Smooth muscle cell (in vitro differentiated cells): ENCODE results near the gene SLC12A6. TPM values are rescaled to one million over a fixed set of nuclear protein-coding genes. Genes with fewer than 3 reads are reported as not detected.

Experiments used
- DNase-seq: peaks from one replicate; lab custom pipeline; 2025; ENCODE audit not compliant: unreplicated experiment; lab: John Stamatoyannopoulos, UW
- H2AFZ ChIP-seq: fragments of 200-600 bp; sonication (generic); 2 replicates; pipeline ENCODE4 v1.6.0; 2016; ENCODE audit warnings: antibody characterized with exemption, low read depth, mild to moderate bottlenecking
- H3F3A ChIP-seq: fragments of 200-600 bp; sonication (generic); 2 replicates; pipeline ENCODE4 v1.6.0; 2017; ENCODE audit warnings: antibody characterized with exemption, low read depth
- H3K27ac ChIP-seq: fragments of 200-600 bp; sonication (generic); 2 replicates; pipeline ENCODE4 v1.5.1; 2016; ENCODE audit warnings: low read depth, mild to moderate bottlenecking
- H3K27me3 ChIP-seq: fragments of 200-600 bp; sonication (generic); 2 replicates; pipeline ENCODE4 v1.6.1; 2016; ENCODE audit warnings: low read depth, mild to moderate bottlenecking
- H3K36me3 ChIP-seq: fragments of 200-600 bp; sonication (generic); 2 replicates; pipeline ENCODE4 v1.5.1; 2016; ENCODE audit warnings: low read depth
- H3K4me1 ChIP-seq: fragments of 200-600 bp; sonication (generic); 2 replicates; pipeline ENCODE4 v1.5.1; 2016; ENCODE audit warnings: low read depth
- H3K4me2 ChIP-seq: fragments of 200-600 bp; sonication (generic); 2 replicates; pipeline ENCODE4 v1.6.0; 2016; ENCODE audit warnings: mild to moderate bottlenecking
- H3K4me3 ChIP-seq: fragments of 200-600 bp; sonication (generic); 2 replicates; pipeline ENCODE4 v1.5.1; 2016; ENCODE audit warnings: mild to moderate bottlenecking
- H3K79me2 ChIP-seq: fragments of 200-600 bp; sonication (generic); 2 replicates; pipeline ENCODE4 v1.6.0; 2016; ENCODE audit warnings: low read depth, mild to moderate bottlenecking
- H3K9ac ChIP-seq: fragments of 200-600 bp; sonication (generic); 2 replicates; pipeline ENCODE4 v1.6.0; 2016; ENCODE audit warnings: low read depth
- H3K9me3 ChIP-seq: fragments of 200-600 bp; sonication (generic); replicated peaks from 2 replicates; pipeline ENCODE4 v1.5.1; 2016; ENCODE audit warnings: low read depth
- H4K20me1 ChIP-seq: fragments of 200-600 bp; sonication (generic); 2 replicates; pipeline ENCODE4 v1.6.0; 2016; ENCODE audit warnings: low read depth
- CTCF ChIP-seq: fragments of 200-600 bp; sonication (generic); IDR thresholded peaks from 2 replicates; pipeline ENCODE4 v1.5.1; 2017; ENCODE audit warnings: borderline replicate concordance, mild to moderate bottlenecking, antibody characterized with exemption; ENCODE audit not compliant: insufficient read depth, poor library complexity, severe bottlenecking
- WGBS: methylation state at CpG from one replicate; pipeline ENCODE4 v1.1.7; 2016; ENCODE audit warnings: low lambda C conversion rate; 5-methylcytosine and 5-hydroxymethylcytosine counted together
- polyA plus RNA-seq: library from polyadenylated mRNA; unstranded; fragments of >200 nt; fragmentation: Nextera tagmentation; extraction: Ambion mirVana; gene quantifications from 2 replicates; pipeline ENCODE4 v1.2.1, GENCODE V29; 2016
- total RNA-seq: library from RNA; depleted of rRNA; stranded (reverse); fragments of >200 nt; gene quantifications from 2 replicates; pipeline ENCODE4 v1.2.3, GENCODE V29; 2014

SLC12A6 gene
- total and polyA plus RNA-seq, 2 experiments from 2014 or later: 3.0 to 11.3 TPM

- H3K36me3 ChIP-seq: no peaks in the 10 kb centered on the region
- no peaks in the 10 kb centered on the region for H3K27me3 ChIP-seq
- H3F3A ChIP-seq: no peaks in the 10 kb centered on the region
- peaks cover 4% of the 10 kb centered on the region for H4K20me1 ChIP-seq
- H3K4me2 ChIP-seq: peak overlapping the region; percentile 84
- no peak overlapping the region for H3K9ac ChIP-seq
- no peaks in the 10 kb centered on the region for H3K79me2 ChIP-seq
- no peaks in the 10 kb centered on the region for H3K9me3 ChIP-seq
- DNase-seq: no peak
- H3K27ac ChIP-seq: no peak overlapping the region
- 88% methylated on average over 16 of the region's 16 CpGs for WGBS
- TF ChIP-seq CTCF: no peak
- peaks cover 8% of the 10 kb centered on the region for H3K4me1 ChIP-seq
- H3K4me3 ChIP-seq: peak overlapping the region; percentile 82
- H2AFZ ChIP-seq: no peak overlapping the region
Measured at GRCh38 chr15:34365091-34365825, 27.7 kb upstream of the SLC12A6 start.

GRCh38 chr15:34364041-34364440 is 26.5 kb upstream of the SLC12A6 start:
- Histone ChIP-seq H3F3A (no peaks in the 10 kb centered on the region), H2AFZ (no peak overlapping the region), H4K20me1 (peaks cover 4% of the 10 kb centered on the region), H3K36me3 (no peaks in the 10 kb centered on the region), H3K27ac (no peak overlapping the region), H3K79me2 (no peaks in the 10 kb centered on the region), H3K4me1 (peaks cover 8% of the 10 kb centered on the region), H3K27me3 (no peaks in the 10 kb centered on the region), H3K4me3 (no peak overlapping the region), H3K9me3 (no peaks in the 10 kb centered on the region), H3K4me2 (no peak overlapping the region), H3K9ac (no peak overlapping the region)
- no peak for DNase-seq
- no peak for TF ChIP-seq CTCF
- 99% methylated on average over 8 of the region's 8 CpGs for WGBS

GRCh38 chr15:34362047-34362773 is 24.6 kb upstream of the SLC12A6 start:
- no peak overlapping the region for H3K9ac ChIP-seq
- no peak overlapping the region for H3K4me2 ChIP-seq
- no peaks in the 10 kb centered on the region for H3K79me2 ChIP-seq
- no peak overlapping the region for H3K27ac ChIP-seq
- peaks cover 8% of the 10 kb centered on the region for H3K4me1 ChIP-seq
- H2AFZ ChIP-seq: no peak overlapping the region
- peaks cover 4% of the 10 kb centered on the region for H4K20me1 ChIP-seq
- H3K4me3 ChIP-seq: no peak overlapping the region
- H3F3A ChIP-seq: no peaks in the 10 kb centered on the region
- H3K9me3 ChIP-seq: no peaks in the 10 kb centered on the region
- no peaks in the 10 kb centered on the region for H3K36me3 ChIP-seq
- 89% methylated on average over 10 of the region's 10 CpGs for WGBS
- DNase-seq: no peak
- no peaks in the 10 kb centered on the region for H3K27me3 ChIP-seq
- no peak for TF ChIP-seq CTCF
